Measurements from ENCODE around the gene SPAG7. TPM values are rescaled to one million over a fixed set of nuclear protein-coding genes. Genes with fewer than 3 reads are reported as not detected.

The SPAG7 gene
- total and polyA plus RNA-seq, 2 of the 8 experiments (the other 6 are each of a cell fraction or from before 2014, with no cell fraction given) = 74.2 to 81.9 TPM

DNA sequence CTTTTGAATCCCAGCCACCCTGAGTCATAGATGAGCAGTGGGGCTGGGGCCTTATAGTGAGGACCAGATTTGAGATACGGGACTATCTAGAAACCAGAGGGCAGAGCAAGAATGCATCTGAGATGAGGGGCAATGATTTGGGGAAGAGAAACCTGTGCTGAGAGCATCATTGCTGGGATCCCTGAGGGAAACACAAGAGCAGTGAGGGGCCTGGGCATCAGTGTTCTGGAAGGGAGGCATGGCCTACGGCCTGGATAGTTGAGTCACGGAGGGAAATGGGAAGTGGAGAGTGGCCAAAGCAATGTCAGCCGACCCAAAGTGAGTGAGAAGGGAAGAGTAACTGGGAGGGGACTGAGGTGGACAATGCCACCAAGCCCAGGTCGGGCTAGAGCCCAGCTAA lies 14.7 kb upstream of the SPAG7 start:
- no peak overlapping the region for H2BK120ac ChIP-seq (replicated peaks; ENCODE audit: low read depth, low read length)
- no peaks in the 10 kb centered on the region for H3K79me1 ChIP-seq (ENCODE audit: low read depth, low read length)
- no peak overlapping the region for H3K4ac ChIP-seq (replicated peaks; ENCODE audit: insufficient read length, low read depth, low read length)
- no peak overlapping the region for H2BK5ac ChIP-seq (ENCODE audit: low read depth, low read length)
- H2BK15ac ChIP-seq (ENCODE audit: low read length) = no peak overlapping the region
- no peak overlapping the region for H3K56ac ChIP-seq (replicated peaks; ENCODE audit: insufficient read length, low read depth, low read length)
- H3K79me2 ChIP-seq (ENCODE audit: control insufficient read depth in 1 of 2, insufficient read depth in 2 of 2, low read length in 2 of 2) = no peaks in the 10 kb centered on the region
- H3K4me2 ChIP-seq (ENCODE audit: insufficient read depth in 1 of 2, low read depth in 2 of 2, low read length in 2 of 2) = no peak overlapping the region
- ChIA-PET POLR2A (ENCODE audit: partially characterized antibody) (interaction anchor here (1.5 to 10.7 kb wide), 2 partner anchors 12 to 32 kb away, joined by 4 to 128 read pairs; partner anchors contain the start of genes ENO3 and SPAG7), CTCF (ENCODE audit: partially characterized antibody) (interaction anchor here (0.8 to 1.3 kb wide), 4 partner anchors 9 to 53 kb away, joined by 3 to 6 read pairs (median 3); partner anchors contain the start of gene SLC52A1)
- H3K23me2 ChIP-seq (ENCODE audit: low read depth, low read length) = peaks cover 2% of the 10 kb centered on the region
- no peak overlapping the region for H4K5ac ChIP-seq (ENCODE audit: insufficient read length, low read depth, low read length)
- no peaks in the 10 kb centered on the region for H3K9me3 ChIP-seq (ENCODE audit: insufficient read depth in 2 of 2, low read depth in 1 of 2, low read length in 1 of 2)
- H3K36me3 ChIP-seq (ENCODE audit: control insufficient read depth in 2 of 4, insufficient read depth in 4 of 4, low read length in 3 of 4) = no peaks in the 10 kb centered on the region; a peak in 1 of 8 replicates
- no peak overlapping the region for H3K9ac ChIP-seq (replicated peaks in 1 of 4; ENCODE audit: extremely low read depth in 1 of 4, low read depth in 3 of 4, low read length in 3 of 4)
- H3K18ac ChIP-seq (ENCODE audit: extremely low read depth, low read length) = no peak overlapping the region
- peaks cover 0 to 2% of the 10 kb centered on the region in 2 experiments for H4K20me1 ChIP-seq (replicated peaks in 1 of 2; ENCODE audit: control insufficient read depth in 1 of 2, insufficient read depth in 2 of 2, low read length in 2 of 2)
- peaks cover 2 to 4% (median 3%) of the 10 kb centered on the region in 4 experiments; a peak in 5 of 7 replicates for H3K4me1 ChIP-seq (replicated peaks in 1 of 4; ENCODE audit: control insufficient read depth in 3 of 4, insufficient read depth in 4 of 4, low read length in 3 of 4)
- H3K27ac ChIP-seq (ENCODE audit: low read depth, low read length) = no peak overlapping the region
- FAIRE-seq (no peak), DNase-seq (ENCODE audit: low read depth in 1 of 2, low spot score in 2 of 2) (no peak)
- H3K23ac ChIP-seq (ENCODE audit: insufficient read length) = no peak overlapping the region
- H4K8ac ChIP-seq (ENCODE audit: extremely low read depth, insufficient read depth, low read length) = no peak overlapping the region
- no peak overlapping the region for H2AFZ ChIP-seq (ENCODE audit: low read length)
- WGBS, 2 experiments (ENCODE audit: extremely low coverage in 1 of 2, insufficient coverage in 1 of 2, insufficient read length in 1 of 2, insufficient replicate concordance in 2 of 2, low coverage in 1 of 2, low lambda C conversion rate in 2 of 2, missing lambda C conversion rate in 1 of 2) = 90% methylated on average over 5 of the region's 5 CpGs; no CpG with 5 or more reads in 1 of the 2 experiments
- H2BK12ac ChIP-seq (ENCODE audit: low read depth, low read length) = no peak overlapping the region
- H3K4me3 ChIP-seq (ENCODE audit: extremely low read depth in 1 of 4, insufficient read depth in 2 of 4, low read depth in 3 of 4, low read length in 4 of 4) = no peak overlapping the region
- H2BK20ac ChIP-seq (ENCODE audit: low read length) = no peak overlapping the region
- TF ChIP-seq TCF12 (IDR thresholded peaks at IDR 0.05; ENCODE audit: low read depth, low read length) (no peak), KDM4A (IDR thresholded peaks at IDR 0.05; ENCODE audit: low read depth, low read length, severe bottlenecking) (no peak)
- H3K27me3 ChIP-seq (replicated peaks in 1 of 4; ENCODE audit: control insufficient read depth in 3 of 4, extremely low read depth in 1 of 4, insufficient read depth in 3 of 4, low read length in 3 of 4) = peaks cover 0 to 17% (median 14%) of the 10 kb centered on the region in 4 experiments; a peak in 6 of 7 replicates
- no peak overlapping the region for H3K14ac ChIP-seq (ENCODE audit: insufficient read length)
- H2AK5ac ChIP-seq (ENCODE audit: low read depth, low read length) = no peak overlapping the region
- H4K91ac ChIP-seq (replicated peaks; ENCODE audit: insufficient read length, low read length) = no peak overlapping the region
